GM21576 (cell line): ENCODE results near the gene CFAP251.
A peak's percentile ranks its signal among the peaks of the same experiment; 100 is the strongest.
"Not testable (repeated sequence)": the region's sequence is repeated elsewhere in the genome, so short reads cannot be mapped to it uniquely, and the experiment has no call there.

Source experiments
- ATAC-seq: cut with Tn5 transposase; IDR thresholded peaks from one replicate; pipeline ENCODE4 v1.9.1; 2021; ENCODE audit warnings: mild to moderate bottlenecking, moderate library complexity; ENCODE audit not compliant: unreplicated experiment

CFAP251 gene

GRCh38 chr12:121969726-121970125 is 51.3 kb downstream of the CFAP251 start:
- no peak for ATAC-seq

DNA sequence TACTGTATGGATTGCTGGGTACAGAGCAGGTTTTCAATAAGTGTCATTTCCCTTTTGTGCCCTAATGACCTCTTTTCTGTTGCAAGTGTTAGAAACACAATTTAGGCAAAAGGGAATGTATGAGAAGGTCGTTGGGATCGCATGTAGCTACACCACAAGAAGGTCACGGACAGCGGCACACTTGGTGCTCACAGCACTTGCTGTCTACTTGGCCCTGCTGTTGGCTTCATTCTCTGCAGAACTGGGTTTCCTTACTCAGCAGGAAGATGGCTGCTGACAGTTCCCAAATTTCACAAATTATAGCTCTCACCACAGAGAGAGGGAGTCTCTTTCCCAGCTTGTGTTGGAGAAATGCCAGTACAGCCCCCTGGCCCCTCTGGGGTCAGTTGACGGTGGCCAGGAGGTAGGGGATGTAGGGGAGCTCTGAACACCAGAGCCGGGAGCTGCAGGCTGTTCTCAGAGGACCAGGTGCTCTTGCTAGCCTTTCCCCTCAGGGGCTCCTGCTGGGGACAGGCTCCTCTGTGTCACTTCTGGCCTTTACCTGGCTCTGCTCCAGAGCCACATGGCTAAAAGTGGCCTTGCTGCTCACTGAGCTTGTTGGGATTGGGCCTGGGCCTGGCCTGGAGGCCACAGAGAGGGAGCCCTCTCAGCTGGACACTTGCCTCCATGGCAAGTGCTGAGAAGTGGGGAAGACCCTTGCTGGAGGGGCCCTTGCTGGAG is 52.3 kb downstream of the CFAP251 start:
- no peak for ATAC-seq

- no peak for ATAC-seq
Observed at GRCh38 chr12:121974026-121974985, 55.9 kb downstream of the CFAP251 start.

DNA sequence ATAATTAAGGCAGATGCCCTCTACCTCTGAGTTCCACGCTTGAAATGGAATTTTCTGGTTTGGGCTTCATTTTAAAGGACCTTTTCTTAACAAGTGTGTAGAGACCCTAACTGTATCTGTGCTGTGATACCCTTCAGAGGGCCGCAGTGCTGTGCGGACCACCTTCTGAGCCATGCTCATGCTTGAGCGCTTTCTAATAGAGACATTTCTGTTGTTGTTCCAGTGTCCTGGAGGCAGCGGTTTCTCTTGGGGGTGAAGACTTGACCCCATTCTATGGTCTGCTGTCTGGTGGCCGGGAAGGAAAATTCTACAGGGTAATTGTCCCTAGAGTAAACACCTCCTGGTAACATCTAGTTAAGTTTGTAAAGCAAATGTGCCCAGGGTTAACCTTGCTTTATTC is 56.6 kb downstream of the CFAP251 start:
- ATAC-seq: no peak

GRCh38 chr12:121976950-121977349 is 58.6 kb downstream of the CFAP251 start:
- no peak for ATAC-seq

DNA sequence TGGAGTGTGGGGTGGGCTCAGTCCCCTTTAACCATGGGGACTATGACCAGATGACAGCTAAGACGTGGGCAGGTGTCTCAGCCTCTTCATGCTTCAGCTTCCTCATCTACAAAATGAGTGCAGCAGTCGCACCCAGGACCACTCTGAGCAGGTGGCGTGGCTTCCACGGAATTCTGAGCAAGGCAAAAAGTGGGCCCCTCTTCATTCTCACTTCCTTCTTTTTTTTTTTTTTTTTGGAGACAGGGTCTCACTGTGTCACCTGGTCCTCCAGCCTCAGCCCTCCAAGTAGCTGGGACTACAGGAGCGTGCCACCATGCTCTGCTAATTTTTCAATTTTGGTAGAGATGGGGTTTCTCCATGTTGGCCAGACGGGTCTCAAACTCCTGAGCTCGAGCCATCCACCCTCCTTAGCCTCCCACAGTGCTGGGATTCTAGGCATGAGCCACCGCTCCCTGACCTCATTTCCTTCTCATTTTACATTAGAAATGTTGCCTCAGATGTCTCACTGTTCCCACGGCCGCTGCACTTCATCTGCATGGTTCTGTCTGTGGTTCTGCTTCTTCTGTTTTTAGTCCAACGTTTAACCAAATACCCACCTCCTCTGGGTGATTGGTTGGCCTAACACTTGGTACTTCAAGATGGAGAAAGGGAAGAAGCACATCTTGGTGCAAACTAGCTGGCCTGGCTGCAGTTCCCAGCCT is 61.9 kb downstream of the CFAP251 start:
- peak; percentile 43 for ATAC-seq

DNA sequence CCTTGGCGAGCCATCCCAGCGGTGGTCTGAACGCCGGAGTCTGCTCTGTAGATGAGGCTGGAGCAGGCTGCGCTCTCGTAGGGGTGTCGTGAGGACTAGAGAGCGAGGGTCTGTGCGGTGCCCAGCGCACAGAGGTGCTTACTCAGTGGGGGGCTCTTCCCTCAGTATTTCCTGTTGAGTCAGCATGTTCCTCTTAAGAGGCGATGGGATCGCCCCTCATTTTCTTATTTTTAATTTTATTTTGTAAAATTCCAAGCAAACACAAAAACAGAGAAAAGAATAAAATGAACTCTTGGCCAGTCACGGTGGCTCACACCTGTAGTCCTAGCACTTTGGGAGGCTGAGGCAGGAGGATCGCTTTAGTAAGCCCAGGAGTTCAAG is 62.5 kb downstream of the CFAP251 start:
- no peak for ATAC-seq

- no peak for ATAC-seq
Observed at GRCh38 chr12:121981456-121981855, 63.1 kb downstream of the CFAP251 start.

GRCh38 chr12:121982950-121983349 is 64.6 kb downstream of the CFAP251 start:
- no peak for ATAC-seq

DNA sequence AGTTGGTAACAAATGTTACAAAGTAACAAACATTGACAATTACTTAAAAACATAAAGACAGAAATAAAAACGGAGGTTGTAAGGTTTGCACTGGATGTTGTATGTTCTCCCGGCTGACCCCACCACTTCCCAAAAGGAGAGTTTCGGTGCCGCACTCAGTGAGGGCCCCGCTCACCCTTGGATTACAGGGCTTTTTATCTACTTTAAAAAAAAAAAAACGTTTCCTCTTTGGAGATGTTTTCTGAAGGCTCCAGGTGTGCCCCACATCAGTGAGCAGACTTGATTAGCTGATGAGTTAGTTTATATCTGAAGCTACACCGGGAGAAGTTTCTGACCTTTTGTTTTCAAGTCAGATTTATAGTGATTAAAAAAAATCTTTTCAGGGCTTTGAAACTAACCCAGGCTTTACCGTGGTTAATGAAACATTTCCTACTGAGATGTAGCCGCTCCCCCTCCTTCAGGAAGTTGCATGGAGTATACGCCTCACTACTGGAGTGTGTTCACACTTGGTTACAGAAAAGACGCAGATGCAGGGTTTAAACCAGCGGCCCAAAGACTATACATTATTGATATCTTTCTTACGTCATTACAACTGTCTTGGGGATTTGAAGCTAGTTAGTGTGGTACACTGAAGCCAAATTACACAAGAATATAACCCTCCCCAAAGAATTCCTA is 65.3 kb downstream of the CFAP251 start:
- no peak for ATAC-seq

GRCh38 chr12:121986489-121987245 is 68.3 kb downstream of the CFAP251 start:
- no peak for ATAC-seq

- ATAC-seq: not testable (repeated sequence)
Observed at GRCh38 chr12:121988519-121988918, 70.1 kb downstream of the CFAP251 start.

- ATAC-seq: no peak
Observed at GRCh38 chr12:121989276-121990113, 71.1 kb downstream of the CFAP251 start.

- no peak for ATAC-seq
Observed at GRCh38 chr12:121990114-121990647, 71.8 kb downstream of the CFAP251 start.

DNA sequence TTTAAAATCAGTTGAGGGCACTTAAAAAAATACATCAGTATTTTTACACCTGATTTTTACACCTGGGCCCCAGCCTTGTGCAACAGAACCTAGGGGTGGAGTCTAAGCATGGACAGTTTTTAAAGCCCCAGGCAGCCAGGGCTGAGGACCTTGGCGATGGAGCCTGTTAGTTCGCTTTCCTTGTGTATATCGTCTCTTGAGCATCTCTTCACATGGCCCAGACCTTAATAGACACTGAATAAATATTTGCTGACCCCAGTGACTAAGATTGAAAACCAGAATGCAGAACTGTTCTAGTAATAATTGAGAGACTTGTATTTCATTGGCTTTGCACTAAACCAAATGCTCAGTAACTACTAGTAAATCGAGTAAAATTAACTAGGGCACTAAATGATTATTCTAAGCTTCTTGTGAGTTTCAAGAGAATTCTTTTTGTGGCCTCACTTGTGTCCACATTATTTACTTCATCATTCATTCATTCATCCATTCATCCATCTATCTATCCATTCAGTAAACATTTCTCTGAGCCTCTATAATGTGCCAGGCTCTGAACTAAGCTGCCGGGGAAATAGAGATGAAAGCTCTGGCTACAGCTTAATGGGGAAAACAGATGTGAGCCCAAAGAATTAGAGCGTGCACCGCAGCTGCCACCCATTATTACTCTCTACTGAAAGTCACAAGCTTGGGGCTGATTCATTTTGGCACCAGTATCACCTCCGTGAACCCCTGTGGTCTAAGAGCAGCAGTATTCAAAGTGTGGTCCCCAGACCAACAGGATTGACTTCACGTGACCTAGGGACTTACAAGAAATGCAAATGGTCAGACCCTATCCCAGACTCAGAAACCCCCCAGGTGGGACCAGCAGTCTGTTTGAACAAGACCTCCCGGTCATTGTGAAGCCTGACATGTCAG is 72.6 kb downstream of the CFAP251 start:
- ATAC-seq: peak; percentile 68

GRCh38 chr12:121992059-121992879 is 73.9 kb downstream of the CFAP251 start:
- ATAC-seq: peak; percentile 77
